ENCODE results near the gene SEBOX.

Gene SEBOX

DNA sequence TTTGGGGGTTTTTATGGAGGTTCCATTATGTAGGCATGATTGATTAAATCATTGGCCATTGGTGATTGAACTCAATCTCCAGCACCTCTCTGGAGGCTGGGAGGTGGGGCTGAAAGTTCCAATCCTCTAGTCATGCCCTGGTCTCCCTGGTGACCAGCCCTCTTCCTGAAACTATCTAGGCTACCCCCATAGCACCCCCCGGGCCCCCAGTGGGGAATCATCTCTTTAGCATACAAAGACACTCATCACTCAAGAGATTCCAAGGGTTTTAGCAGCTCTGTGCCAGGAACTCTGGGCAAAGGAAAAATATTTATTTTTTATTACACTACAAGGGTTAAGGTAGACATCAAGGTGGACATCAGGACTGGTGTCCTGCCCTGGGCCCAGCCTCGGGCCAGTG is 30.4 kb upstream of the SEBOX start:
- H3K4me3 ChIP-seq (ENCODE audit: low read depth, low read length): no peak overlapping the region
- no peak for DNase-seq (ENCODE audit: low read depth)
- in situ Hi-C loops (cut with HindIII; ENCODE audit: low sequenced_read_pairs): no loop called here
- TF ChIP-seq, protein P1, sequence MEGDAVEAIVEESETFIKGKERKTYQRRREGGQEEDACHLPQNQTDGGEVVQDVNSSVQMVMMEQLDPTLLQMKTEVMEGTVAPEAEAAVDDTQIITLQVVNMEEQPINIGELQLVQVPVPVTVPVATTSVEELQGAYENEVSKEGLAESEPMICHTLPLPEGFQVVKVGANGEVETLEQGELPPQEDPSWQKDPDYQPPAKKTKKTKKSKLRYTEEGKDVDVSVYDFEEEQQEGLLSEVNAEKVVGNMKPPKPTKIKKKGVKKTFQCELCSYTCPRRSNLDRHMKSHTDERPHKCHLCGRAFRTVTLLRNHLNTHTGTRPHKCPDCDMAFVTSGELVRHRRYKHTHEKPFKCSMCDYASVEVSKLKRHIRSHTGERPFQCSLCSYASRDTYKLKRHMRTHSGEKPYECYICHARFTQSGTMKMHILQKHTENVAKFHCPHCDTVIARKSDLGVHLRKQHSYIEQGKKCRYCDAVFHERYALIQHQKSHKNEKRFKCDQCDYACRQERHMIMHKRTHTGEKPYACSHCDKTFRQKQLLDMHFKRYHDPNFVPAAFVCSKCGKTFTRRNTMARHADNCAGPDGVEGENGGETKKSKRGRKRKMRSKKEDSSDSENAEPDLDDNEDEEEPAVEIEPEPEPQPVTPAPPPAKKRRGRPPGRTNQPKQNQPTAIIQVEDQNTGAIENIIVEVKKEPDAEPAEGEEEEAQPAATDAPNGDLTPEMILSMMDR (IDR thresholded peaks at IDR 0.05; ENCODE audit: low read depth, low read length, missing control alignments): no peak

DNA sequence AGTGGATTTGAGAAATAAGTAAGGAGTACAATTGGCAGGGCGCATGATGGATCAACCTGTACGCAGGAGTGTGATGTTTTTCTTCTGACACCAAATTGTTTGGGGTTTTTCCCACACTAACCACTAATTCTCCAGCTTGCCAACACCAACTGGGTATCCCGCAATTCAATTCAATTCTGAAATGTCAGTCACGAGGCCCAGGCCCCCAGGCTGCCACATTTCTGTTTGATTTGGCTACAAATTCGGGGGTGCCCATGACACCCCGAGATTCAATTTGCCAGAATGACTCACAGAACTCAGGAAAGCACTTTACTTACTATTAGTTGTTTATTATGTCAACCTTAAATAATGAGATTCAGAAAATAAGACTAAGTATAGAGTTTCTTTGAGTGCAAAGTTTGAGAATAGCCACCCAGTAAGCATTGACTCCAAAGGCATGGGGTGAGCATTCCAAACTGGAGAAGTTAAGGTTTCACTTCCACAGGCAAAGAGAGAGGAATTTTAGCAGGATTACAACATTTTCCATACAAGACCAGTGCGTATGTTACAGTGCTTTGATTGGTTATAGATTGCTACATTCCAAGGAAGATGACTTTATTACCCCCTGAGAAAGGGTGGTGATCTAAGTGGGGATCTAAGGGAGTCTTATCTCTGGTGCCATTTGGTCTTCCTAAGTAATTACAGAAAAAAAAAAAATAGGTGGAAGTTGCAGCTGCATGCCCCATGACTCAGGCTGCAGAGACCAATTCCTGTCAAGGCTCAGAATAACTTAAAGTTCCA is 29.5 kb upstream of the SEBOX start:
- no peak for DNase-seq (ENCODE audit: low read depth)
- H3K4me3 ChIP-seq (ENCODE audit: low read depth, low read length): no peak overlapping the region
- TF ChIP-seq, protein P1 (IDR thresholded peaks at IDR 0.05; ENCODE audit: low read depth, low read length, missing control alignments): no peak
- in situ Hi-C loops (cut with HindIII; ENCODE audit: low sequenced_read_pairs): no loop called here

DNA sequence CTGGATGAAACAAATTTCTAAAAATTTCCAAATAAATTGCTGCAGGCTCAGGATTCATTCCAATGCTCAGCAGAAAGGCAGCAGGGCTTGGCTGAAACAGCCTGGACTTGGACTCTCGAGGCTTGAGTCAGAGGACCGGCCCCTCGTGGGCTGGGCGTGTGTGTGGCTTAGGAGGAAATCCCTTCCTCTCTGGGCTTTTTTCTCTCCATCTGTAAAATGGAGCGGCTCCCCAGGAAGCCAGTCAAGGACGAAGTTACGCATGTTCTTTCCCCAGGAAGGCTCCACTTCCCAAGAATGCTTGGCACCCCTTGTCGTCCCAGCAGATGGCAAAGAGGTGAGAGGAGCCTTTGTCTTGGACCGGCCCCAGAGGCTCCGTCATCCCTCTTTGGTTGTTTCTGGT is 27.5 kb upstream of the SEBOX start:
- TF ChIP-seq, protein P1 (IDR thresholded peaks at IDR 0.05; ENCODE audit: low read depth, low read length, missing control alignments): no peak
- in situ Hi-C loops (cut with HindIII; ENCODE audit: low sequenced_read_pairs): no loop called here
- DNase-seq (ENCODE audit: low read depth): no peak
- H3K4me3 ChIP-seq (ENCODE audit: low read depth, low read length): no peak overlapping the region

DNA sequence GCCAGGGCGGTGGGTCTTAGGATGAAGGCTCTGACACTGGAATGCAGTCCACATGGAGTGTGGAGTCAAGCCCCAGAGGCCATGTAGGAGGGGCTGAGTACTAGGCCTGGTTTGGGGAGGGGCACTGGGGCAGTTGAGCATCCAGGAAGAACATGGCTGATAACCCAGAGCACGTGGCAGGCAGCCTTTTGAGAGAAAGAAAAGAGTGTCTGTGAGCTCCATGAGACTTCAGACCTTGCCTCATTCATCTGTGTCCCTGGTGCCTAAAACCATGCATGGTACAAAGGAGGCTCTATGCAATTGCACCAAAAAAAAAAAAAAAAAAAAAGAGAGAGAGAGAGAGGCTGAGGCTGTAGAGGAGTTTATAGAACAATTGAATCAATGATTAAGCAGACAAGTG is 26.4 kb upstream of the SEBOX start:
- TF ChIP-seq, protein P1 (IDR thresholded peaks at IDR 0.05; ENCODE audit: low read depth, low read length, missing control alignments): no peak
- in situ Hi-C loops (cut with HindIII; ENCODE audit: low sequenced_read_pairs): no loop called here
- no peak overlapping the region for H3K4me3 ChIP-seq (ENCODE audit: low read depth, low read length)
- no peak for DNase-seq (ENCODE audit: low read depth)

DNA sequence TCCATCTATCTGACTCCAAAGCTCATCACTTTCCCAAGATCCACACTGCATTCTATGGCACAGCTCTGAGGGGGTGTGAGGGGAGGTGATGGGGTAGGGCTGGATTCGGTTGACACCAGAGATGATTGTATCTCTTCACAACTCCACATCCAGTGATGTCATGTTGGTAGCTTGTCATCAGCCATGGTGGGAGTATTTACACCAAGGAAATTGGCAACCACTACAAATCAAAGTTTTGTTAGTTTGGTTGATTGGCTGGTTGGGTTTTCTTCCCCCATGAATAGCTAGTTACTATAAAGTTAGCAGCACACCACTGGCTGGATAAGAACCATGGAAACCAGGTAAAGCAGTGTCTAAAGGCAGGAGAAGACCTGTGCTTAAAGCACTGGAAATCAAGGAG is 26.0 kb upstream of the SEBOX start:
- no peak for DNase-seq (ENCODE audit: low read depth)
- TF ChIP-seq, protein P1 (IDR thresholded peaks at IDR 0.05; ENCODE audit: low read depth, low read length, missing control alignments): no peak
- in situ Hi-C loops (cut with HindIII; ENCODE audit: low sequenced_read_pairs): no loop called here
- H3K4me3 ChIP-seq (ENCODE audit: low read depth, low read length): no peak overlapping the region

DNA sequence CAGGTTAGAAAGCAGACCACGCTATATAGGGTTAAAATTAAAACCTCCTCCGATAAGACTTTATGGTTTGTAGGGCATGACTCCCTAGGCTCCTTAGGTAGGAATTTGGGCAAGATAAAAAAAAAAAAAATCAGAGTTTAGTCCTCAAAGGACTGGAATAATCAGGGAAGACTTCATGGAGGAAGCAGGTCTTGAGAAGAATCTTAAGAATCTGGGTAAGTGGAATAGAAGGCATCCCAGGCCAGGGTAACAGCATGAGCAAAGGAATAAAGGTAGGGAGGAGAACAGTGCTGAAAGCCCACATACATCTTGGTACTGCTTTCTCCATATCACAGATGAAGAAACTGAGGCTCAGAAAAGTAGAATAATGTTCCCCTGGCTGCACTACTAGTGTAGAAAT is 25.6 kb upstream of the SEBOX start:
- in situ Hi-C loops (cut with HindIII; ENCODE audit: low sequenced_read_pairs): no loop called here
- TF ChIP-seq, protein P1 (IDR thresholded peaks at IDR 0.05; ENCODE audit: low read depth, low read length, missing control alignments): no peak
- DNase-seq (ENCODE audit: low read depth): no peak
- H3K4me3 ChIP-seq (ENCODE audit: low read depth, low read length): no peak overlapping the region

Measured in astrocyte of the cerebellum (primary cell).